Gastroesophageal sphincter (tissue), 4 donors: ENCODE results near the gene ADARB1. TPM values are rescaled to one million over a fixed set of nuclear protein-coding genes. Genes with fewer than 3 reads are reported as not detected.

Experiments
- ATAC-seq: fragments of 150-250 bp; one replicate; pipeline ENCODE4 v1.9.1; 2016; ENCODE audit warnings: mild to moderate bottlenecking, moderate library complexity
- H3K27ac ChIP-seq, 4 donors: fragments of 200-600 bp; sonication (generic) in 3 of 4; 1 replicate in 3 of 4; 2 replicates in 1 of 4; pipeline ENCODE4 v1.5.1; 2016 to 2019
- H3K27me3 ChIP-seq: fragments of 200-600 bp; sonication (generic); one replicate; pipeline ENCODE4 v1.5.1; 2019
- H3K36me3 ChIP-seq, 2 donors: fragments of 200-600 bp; sonication (generic); one replicate each; pipeline ENCODE4 v1.5.1; 2019; ENCODE audit warnings: control low read depth in 1 of 2
- H3K4me1 ChIP-seq, 3 donors: fragments of 200-600 bp; sonication (generic); 1 replicate in 2 of 3; 2 replicates in 1 of 3; pipeline ENCODE4 v1.5.1; 2016 to 2019; ENCODE audit warnings: control low read depth in 2 of 3
- H3K4me3 ChIP-seq, 2 donors: fragments of 200-600 bp; sonication (generic); one replicate each; pipeline ENCODE4 v1.5.1; 2019; ENCODE audit warnings: mild to moderate bottlenecking in 1 of 2, moderate library complexity in 1 of 2
- H3K9me3 ChIP-seq, 3 donors: fragments of 200-600 bp; sonication (generic); one replicate each; pipeline ENCODE4 v1.5.1; 2017 to 2019; ENCODE audit warnings: control low read depth in 2 of 3
- EP300 ChIP-seq: sonication (generic); formaldehyde crosslinking; IDR thresholded peaks from one replicate; pipeline ENCODE4 v1.6.1; 2017; ENCODE audit warnings: antibody characterized with exemption, mild to moderate bottlenecking
- POLR2A ChIP-seq, 2 donors: fragments of 450-650 bp; IDR thresholded peaks; one replicate each; pipeline ENCODE4 v1.6.1; 2017; ENCODE audit warnings: antibody characterized with exemption in 2 of 2, mild to moderate bottlenecking in 2 of 2, moderate library complexity in 1 of 2
- POLR2AphosphoS5 ChIP-seq: sonication (generic); formaldehyde crosslinking; IDR thresholded peaks from one replicate; pipeline ENCODE4 v1.6.1; 2017; ENCODE audit warnings: antibody characterized with exemption
- WGBS, 2 donors: methylation state at CpG; one replicate each; pipeline ENCODE4 v1.1.5; 2018; ENCODE audit warnings: low coverage in 1 of 2; 5-methylcytosine and 5-hydroxymethylcytosine counted together
- total RNA-seq, 4 donors: library from RNA; depleted of rRNA; stranded (reverse); fragments of >200 nt; gene quantifications; one replicate each; pipeline ENCODE4 v1.1.0, GENCODE V29; 2016
- TF ChIP-seq, protein P1 (sequence below), 4 experiments: fragments of 200-600 bp in 2 of 4; fragments of 450-650 bp in 2 of 4; sonication (generic) in 1 of 4; IDR thresholded peaks; one replicate each; pipeline ENCODE4 v1.5.1; 2017 to 2019; ENCODE audit warnings: antibody characterized with exemption in 4 of 4, mild to moderate bottlenecking in 2 of 4, moderate library complexity in 2 of 4

ADARB1 gene
- total RNA-seq, 4 donors from 2014 or later = 136 to 228 (median 181) TPM

DNA sequence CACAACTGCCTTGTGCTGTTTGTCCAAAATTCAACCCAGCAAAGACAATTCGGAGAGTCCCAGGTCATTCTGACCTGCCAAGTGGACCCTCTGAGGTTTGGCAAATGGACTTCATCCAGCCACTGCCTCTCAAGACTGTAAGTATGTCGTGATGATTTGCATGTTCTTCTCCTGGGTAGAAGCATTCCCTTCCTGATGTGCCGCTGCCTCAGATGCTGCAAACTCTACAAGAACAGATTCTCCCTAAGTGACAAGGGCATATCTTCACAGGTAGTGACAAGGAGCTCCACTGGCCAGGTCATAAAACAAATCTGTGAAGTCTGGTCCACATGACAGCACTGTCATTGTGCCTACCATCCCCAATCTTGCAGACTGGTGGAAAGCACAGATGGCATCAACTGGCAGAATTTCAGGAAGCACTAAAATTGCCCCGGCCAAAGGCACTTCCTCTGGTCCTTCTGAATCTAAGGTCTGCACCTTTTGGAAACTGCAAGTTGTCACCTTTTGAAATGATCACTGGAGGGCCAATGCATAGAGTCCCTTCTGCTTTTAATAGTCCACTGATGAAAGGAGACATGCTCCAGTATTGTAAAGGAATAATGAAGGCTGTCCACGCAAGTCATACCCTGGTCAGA, 185.9 kb downstream of the ADARB1 start:
- 69 to 88% methylated on average over 2 to 3 of the region's 5 CpGs for WGBS, 2 donors

GRCh38 chr21:45261093-45261492, 186.7 kb downstream of the ADARB1 start:
- ATAC-seq = no peak

More for the DNA sequence above, 185.9 kb downstream of the ADARB1 start:
- Histone ChIP-seq H3K36me3 (peaks cover 0 to 34% of the 10 kb centered on the region in 2 donors), H3K4me1 (no peaks in the 10 kb centered on the region), H3K27me3 (peaks cover 31% of the 10 kb centered on the region), H3K27ac (no peak overlapping the region), H3K4me3 (no peak overlapping the region), H3K9me3 (no peaks in the 10 kb centered on the region)
- no peak for ATAC-seq
- TF ChIP-seq POLR2AphosphoS5 (no peak), POLR2A (IDR thresholded peaks at IDR 0.05) (no peak), EP300 (no peak)
- TF ChIP-seq, protein P1, sequence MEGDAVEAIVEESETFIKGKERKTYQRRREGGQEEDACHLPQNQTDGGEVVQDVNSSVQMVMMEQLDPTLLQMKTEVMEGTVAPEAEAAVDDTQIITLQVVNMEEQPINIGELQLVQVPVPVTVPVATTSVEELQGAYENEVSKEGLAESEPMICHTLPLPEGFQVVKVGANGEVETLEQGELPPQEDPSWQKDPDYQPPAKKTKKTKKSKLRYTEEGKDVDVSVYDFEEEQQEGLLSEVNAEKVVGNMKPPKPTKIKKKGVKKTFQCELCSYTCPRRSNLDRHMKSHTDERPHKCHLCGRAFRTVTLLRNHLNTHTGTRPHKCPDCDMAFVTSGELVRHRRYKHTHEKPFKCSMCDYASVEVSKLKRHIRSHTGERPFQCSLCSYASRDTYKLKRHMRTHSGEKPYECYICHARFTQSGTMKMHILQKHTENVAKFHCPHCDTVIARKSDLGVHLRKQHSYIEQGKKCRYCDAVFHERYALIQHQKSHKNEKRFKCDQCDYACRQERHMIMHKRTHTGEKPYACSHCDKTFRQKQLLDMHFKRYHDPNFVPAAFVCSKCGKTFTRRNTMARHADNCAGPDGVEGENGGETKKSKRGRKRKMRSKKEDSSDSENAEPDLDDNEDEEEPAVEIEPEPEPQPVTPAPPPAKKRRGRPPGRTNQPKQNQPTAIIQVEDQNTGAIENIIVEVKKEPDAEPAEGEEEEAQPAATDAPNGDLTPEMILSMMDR (IDR thresholded peaks at IDR 0.05) = no peak

GRCh38 chr21:45262041-45262581, 187.7 kb downstream of the ADARB1 start:
- Histone ChIP-seq H3K27me3 (peaks cover 13% of the 10 kb centered on the region), H3K27ac (no peak overlapping the region), H3K4me3 (no peak overlapping the region), H3K36me3 (peaks cover 0 to 52% of the 10 kb centered on the region in 2 donors), H3K9me3 (no peaks in the 10 kb centered on the region), H3K4me1 (no peaks in the 10 kb centered on the region)
- TF ChIP-seq EP300 (no peak), POLR2AphosphoS5 (no peak), POLR2A (IDR thresholded peaks at IDR 0.05) (no peak)
- TF ChIP-seq, protein P1 (IDR thresholded peaks at IDR 0.05) = no peak
- 94 to 100% methylated on average over 1 to 7 of the region's 7 CpGs for WGBS, 2 donors
- ATAC-seq = no peak

More at GRCh38 chr21:45261093-45261492, 186.7 kb downstream of the ADARB1 start:
- H3K4me1 ChIP-seq = no peaks in the 10 kb centered on the region
- no peaks in the 10 kb centered on the region for H3K9me3 ChIP-seq
- no peak overlapping the region for H3K4me3 ChIP-seq
- no peak overlapping the region for H3K27ac ChIP-seq
- TF ChIP-seq POLR2AphosphoS5 = no peak
- no peak for TF ChIP-seq POLR2A (IDR thresholded peaks at IDR 0.05)
- no peak for TF ChIP-seq EP300
- WGBS, 2 donors = 75 to 81% methylated on average over 2 to 5 of the region's 10 CpGs
- peaks cover 0 to 42% of the 10 kb centered on the region in 2 donors for H3K36me3 ChIP-seq
- H3K27me3 ChIP-seq = peaks cover 23% of the 10 kb centered on the region

DNA sequence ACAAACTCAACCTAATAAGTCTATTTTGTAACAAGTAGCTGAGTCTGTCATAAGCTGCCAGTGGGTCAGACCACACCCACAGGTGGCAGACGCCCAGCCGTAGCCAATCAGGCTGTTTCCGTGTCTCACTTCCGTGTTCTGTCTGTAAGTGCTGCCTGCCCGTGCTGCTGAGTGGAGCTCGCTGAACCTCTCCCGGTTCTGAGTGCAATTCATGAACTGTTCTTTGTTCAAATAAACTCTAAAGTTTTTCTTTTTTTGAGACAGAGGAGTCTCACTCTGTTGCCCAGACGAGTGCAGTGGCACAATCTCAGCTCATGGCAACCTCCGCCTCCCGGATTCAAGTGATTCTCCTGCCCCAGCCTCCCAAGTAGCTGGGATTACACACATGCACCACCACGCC, 188.2 kb downstream of the ADARB1 start:
- WGBS, 2 donors = 74 to 91% methylated on average over 6 to 10 of the region's 11 CpGs
- TF ChIP-seq POLR2A (IDR thresholded peaks at IDR 0.05) = no peak
- Histone ChIP-seq H3K27me3 (peaks cover 8% of the 10 kb centered on the region), H3K9me3 (no peaks in the 10 kb centered on the region), H3K4me3 (no peak overlapping the region), H3K27ac (no peak overlapping the region), H3K36me3 (peaks cover 0 to 57% of the 10 kb centered on the region in 2 donors), H3K4me1 (no peaks in the 10 kb centered on the region)
- no peak for ATAC-seq

DNA sequence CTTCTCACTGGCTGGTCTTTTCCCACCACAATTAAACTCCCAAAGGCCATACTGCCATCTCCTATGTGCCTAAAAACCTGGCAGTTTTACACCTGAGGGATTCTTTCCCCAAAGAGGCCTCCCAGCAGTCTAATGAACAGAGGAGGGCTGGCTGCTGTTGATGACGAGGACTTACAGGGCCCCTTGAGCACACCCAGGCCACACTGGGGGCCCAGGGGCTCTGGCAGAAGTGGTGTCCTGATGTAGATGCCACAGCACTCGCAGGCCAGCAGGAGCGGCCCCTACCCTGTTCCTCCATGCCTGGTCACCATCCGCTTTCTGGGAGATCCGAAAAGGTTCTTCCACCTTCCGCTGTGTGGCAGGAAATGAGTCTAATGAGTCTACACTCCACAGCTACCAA, 189.2 kb downstream of the ADARB1 start:
- Histone ChIP-seq H3K27me3 (no peaks in the 10 kb centered on the region), H3K36me3 (peaks cover 0 to 66% of the 10 kb centered on the region in 2 donors), H3K27ac (no peak overlapping the region), H3K4me1 (no peaks in the 10 kb centered on the region), H3K4me3 (no peak overlapping the region), H3K9me3 (no peaks in the 10 kb centered on the region)
- no peak for TF ChIP-seq EP300
- no peak for TF ChIP-seq POLR2A (IDR thresholded peaks at IDR 0.05)
- no peak for TF ChIP-seq POLR2AphosphoS5
- TF ChIP-seq, protein P1 (IDR thresholded peaks at IDR 0.05) = no peak
- WGBS, 2 donors = 84 to 95% methylated on average over 4 to 5 of the region's 6 CpGs
- ATAC-seq = no peak
